ENCODE results near the gene OGDH. TPM values are rescaled to one million over a fixed set of nuclear protein-coding genes. Genes with fewer than 3 reads are reported as not detected.

OGDH gene
- polyA plus RNA-seq, 3 donors = 41.0 to 74.1 (median 49.9) TPM

GRCh38 chr7:44576228-44576627, 30.2 kb upstream of the OGDH start:
- intact Hi-C loops (cut with micrococcal nuclease) = loop anchor here (10.0 kb wide), 2 partner anchors 539 to 741 kb away; partner anchors contain the start of gene TBRG4 (in 1 of the 2)
- no peaks in the 10 kb centered on the region for H3K27me3 ChIP-seq (ENCODE audit: control insufficient read depth in 2 of 2, insufficient read depth in 2 of 2, low read length in 2 of 2)
- Mint-ChIP-seq H3K9me3 (no peaks in the 10 kb centered on the region), H3K36me3 (peaks cover 47 to 67% of the 10 kb centered on the region in 2 donors), H3K27me3 (ENCODE audit: low read depth in 3 of 3) (no peaks in the 10 kb centered on the region), H3K4me3 (no peak overlapping the region), H3K27ac (peak overlapping the region in 3 of 7 donors; percentile 34 to 99 (median 54)), H3K4me1 (peaks cover 35% of the 10 kb centered on the region)
- no peak overlapping the region for H3K27ac ChIP-seq (ENCODE audit: low read depth in 1 of 2, low read length in 2 of 2)
- H3K36me3 ChIP-seq (replicated peaks in 1 of 2; ENCODE audit: control insufficient read depth in 1 of 2, insufficient read depth in 2 of 2, low read length in 2 of 2) = peaks cover 42 to 55% of the 10 kb centered on the region in 2 donors
- H4K20me1 ChIP-seq (ENCODE audit: insufficient read depth, low read length) = no peaks in the 10 kb centered on the region
- no peaks in the 10 kb centered on the region for H3K9me3 ChIP-seq (replicated peaks in 1 of 2; ENCODE audit: control insufficient read depth in 1 of 2, insufficient read depth in 1 of 2, low read length in 2 of 2)
- no peak overlapping the region for H3K9ac ChIP-seq (ENCODE audit: insufficient read depth, low read length, poor library complexity, severe bottlenecking)
- H3K4me2 ChIP-seq (replicated peaks; ENCODE audit: extremely low read depth, low read length, poor library complexity, severe bottlenecking) = no peak overlapping the region
- no peak for DNase-seq
- peaks cover 64% of the 10 kb centered on the region for H3K79me2 ChIP-seq (ENCODE audit: insufficient read depth, low read length)
- peaks cover 26 to 32% of the 10 kb centered on the region in 2 donors for H3K4me1 ChIP-seq (ENCODE audit: control insufficient read depth in 1 of 2, insufficient read depth in 2 of 2, low read length in 2 of 2)
- no peak overlapping the region for H2AFZ ChIP-seq (ENCODE audit: insufficient read depth, low read depth, low read length, poor library complexity, severe bottlenecking)
- 50% methylated on average over 1 of the region's 2 CpGs for WGBS (ENCODE audit: insufficient coverage)
- no peak for TF ChIP-seq CTCF (IDR thresholded peaks at IDR 0.05)
- no peak overlapping the region for H3K4me3 ChIP-seq (replicated peaks in 1 of 3; ENCODE audit: low read depth in 2 of 3, low read length in 3 of 3)

GRCh38 chr7:44580945-44581878, 25.2 kb upstream of the OGDH start:
- Histone ChIP-seq H3K27ac (ENCODE audit: low read depth in 1 of 2, low read length in 2 of 2) (peak overlapping the region; percentile 94 to 99), H3K79me2 (ENCODE audit: insufficient read depth, low read length) (peaks cover 38% of the 10 kb centered on the region), H3K4me3 (replicated peaks in 1 of 3; ENCODE audit: low read depth in 2 of 3, low read length in 3 of 3) (peak overlapping the region; percentile 62 to 90 (median 81)), H3K36me3 (replicated peaks in 1 of 2; ENCODE audit: control insufficient read depth in 1 of 2, insufficient read depth in 2 of 2, low read length in 2 of 2) (peaks cover 24 to 25% of the 10 kb centered on the region in 2 donors), H3K4me2 (replicated peaks; ENCODE audit: extremely low read depth, low read length, poor library complexity, severe bottlenecking) (peak overlapping the region; percentile 79), H4K20me1 (ENCODE audit: insufficient read depth, low read length) (no peaks in the 10 kb centered on the region), H3K27me3 (ENCODE audit: control insufficient read depth in 2 of 2, insufficient read depth in 2 of 2, low read length in 2 of 2) (no peaks in the 10 kb centered on the region), H3K9me3 (replicated peaks in 1 of 2; ENCODE audit: control insufficient read depth in 1 of 2, insufficient read depth in 1 of 2, low read length in 2 of 2) (no peaks in the 10 kb centered on the region), H2AFZ (ENCODE audit: insufficient read depth, low read depth, low read length, poor library complexity, severe bottlenecking) (peak overlapping the region; percentile 79), H3K9ac (ENCODE audit: insufficient read depth, low read length, poor library complexity, severe bottlenecking) (peak overlapping the region; percentile 94), H3K4me1 (ENCODE audit: control insufficient read depth in 1 of 2, insufficient read depth in 2 of 2, low read length in 2 of 2) (peaks cover 18 to 22% of the 10 kb centered on the region in 2 donors)
- Mint-ChIP-seq H3K27ac (peak overlapping the region; percentile 97 to 99 (median 99)), H3K27me3 (ENCODE audit: low read depth in 3 of 3) (no peaks in the 10 kb centered on the region), H3K4me3 (peak overlapping the region; percentile 87 to 95), H3K36me3 (peaks cover 24 to 39% of the 10 kb centered on the region in 2 donors), H3K4me1 (peaks cover 20% of the 10 kb centered on the region), H3K9me3 (no peaks in the 10 kb centered on the region)
- peak in 2 of 3 donors; percentile 9 to 42 for DNase-seq
- intact Hi-C loops (cut with micrococcal nuclease) = loop anchor here (5.0 to 10.0 kb wide), 4 partner anchors 54 to 531 kb away; partner anchors contain the start of genes H2AZ2 (in 1 of the 2), PURB (in 1 of the 2) and TBRG4 (in 1 of the 2)
- WGBS (ENCODE audit: insufficient coverage) = 12% methylated on average over 20 of the region's 30 CpGs
- no peak for TF ChIP-seq CTCF (IDR thresholded peaks at IDR 0.05)

All from CD14-positive monocyte (primary cell).